Measurements from ENCODE around the gene GJC2.

Gene GJC2

GRCh38 chr1:228194921-228195812 is 45.4 kb downstream of the GJC2 start:
- no peak for DNase-seq

- DNase-seq, result no peak
These were observed 47.9 kb downstream of the GJC2 start for GRCh38 chr1:228197555-228198147.

- DNase-seq, result no peak
These were observed 49.4 kb downstream of the GJC2 start for GRCh38 chr1:228198977-228199590.

GRCh38 chr1:228204958-228205357 is 55.2 kb downstream of the GJC2 start:
- DNase-seq, result no peak

GRCh38 chr1:228205526-228206436 is 56.1 kb downstream of the GJC2 start:
- DNase-seq, result no peak

- no peak for DNase-seq
These were observed 57.0 kb downstream of the GJC2 start for GRCh38 chr1:228206582-228207351.

GRCh38 chr1:228207381-228207810 is 57.7 kb downstream of the GJC2 start:
- DNase-seq, result no peak

GRCh38 chr1:228207851-228208821 is 58.4 kb downstream of the GJC2 start, which contains the start of gene OBSCN:
TSS of gene OBSCN (plus strand) at chr1:228208044. CDS start at chr1:228211784, 3,740 bp downstream.
- DNase-seq, result no peak

GRCh38 chr1:228208831-228209551 is 59.3 kb downstream of the GJC2 start:
- no peak for DNase-seq

Data from inflammatory macrophage (primary cell).